ENCODE results near the gene ZDHHC11B. TPM values are rescaled to one million over a fixed set of nuclear protein-coding genes. Genes with fewer than 3 reads are reported as not detected.
"Not testable (repeated sequence)": the region's sequence is repeated elsewhere in the genome, so short reads cannot be mapped to it uniquely, and the experiment has no call there.

ZDHHC11B gene
- total and polyA plus RNA-seq, 2 donors (not counting 1 experiment from before 2014, with no cell fraction given), result under 0.01 TPM; not detected in 1

DNA sequence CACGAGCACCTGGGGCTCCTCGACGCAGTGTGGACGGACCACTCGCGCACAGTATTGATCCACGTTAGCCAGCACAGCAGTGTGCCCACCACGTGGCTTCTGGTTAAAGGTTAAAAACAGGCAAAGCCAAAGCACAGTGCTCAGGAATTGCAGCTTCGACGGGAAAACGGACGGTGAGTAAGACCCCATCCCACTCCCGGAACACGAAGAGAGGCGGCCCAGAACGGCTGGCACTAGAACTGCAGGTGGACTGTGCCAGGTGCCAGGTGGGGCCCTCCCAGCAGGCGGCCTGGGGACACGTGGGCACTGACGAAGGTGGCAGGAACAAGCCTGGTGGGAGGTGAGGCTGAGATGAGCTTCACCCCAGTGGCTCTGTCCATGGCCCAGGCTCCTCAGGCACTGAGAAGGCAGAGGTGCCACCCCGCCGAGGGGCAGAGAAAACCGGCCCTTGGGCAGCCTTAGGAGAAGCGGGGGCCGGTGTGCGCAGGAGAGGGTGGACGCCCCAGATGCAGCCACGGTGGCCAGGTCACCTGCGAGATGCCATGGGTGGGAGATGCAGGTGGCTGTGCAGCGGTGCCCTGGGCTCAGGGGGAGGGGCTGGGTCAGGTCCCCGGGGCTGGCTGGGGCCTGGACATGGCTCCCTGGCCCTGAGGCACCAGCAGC, 96.0 kb downstream of the ZDHHC11B start:
- H3K36me3 ChIP-seq (ENCODE audit: control insufficient read depth, insufficient read depth, low read length); H2AFZ ChIP-seq (ENCODE audit: low read length); H3K27me3 ChIP-seq (ENCODE audit: control insufficient read depth, insufficient read depth, low read length); H3K9me3 ChIP-seq (ENCODE audit: control insufficient read depth, insufficient read depth, low read depth, low read length); H3K27ac ChIP-seq (ENCODE audit: insufficient read depth, low read length); H3K4me3 ChIP-seq (replicated peaks in 1 of 4; ENCODE audit: control extremely low read depth in 1 of 4, insufficient read depth in 1 of 4, low read depth in 3 of 4, low read length in 4 of 4); H3K9ac ChIP-seq (ENCODE audit: insufficient read depth, low read length); H3K79me2 ChIP-seq (ENCODE audit: control insufficient read depth, insufficient read depth, low read length); H3K4me2 ChIP-seq (ENCODE audit: extremely low read depth, insufficient read depth, low read length); H3K4me1 ChIP-seq (ENCODE audit: control insufficient read depth, extremely low read depth, insufficient read depth, low read length); DNase-seq (ENCODE audit: low read depth in 2 of 2); H4K20me1 ChIP-seq (ENCODE audit: control insufficient read depth, extremely low read depth, insufficient read depth, low read length): not testable (repeated sequence)

DNA sequence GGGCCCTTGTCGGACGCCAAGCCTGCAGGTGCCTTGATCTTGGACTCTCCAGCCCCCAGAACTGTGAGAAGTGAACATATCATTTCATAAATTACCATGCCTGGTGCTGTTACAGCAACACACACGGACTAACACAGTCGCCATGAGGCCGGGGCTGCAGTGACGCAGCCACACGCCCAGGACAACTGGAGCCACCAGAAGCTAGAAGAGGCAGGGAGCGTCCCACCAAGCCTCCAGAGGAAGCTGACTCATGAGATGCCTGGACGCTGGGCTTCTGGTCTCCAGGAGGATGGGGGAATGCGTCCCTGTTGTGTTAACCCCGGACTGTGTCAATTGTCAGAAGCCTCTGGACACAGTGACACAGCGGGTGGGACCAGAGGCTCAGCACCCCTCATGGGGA, 97.6 kb downstream of the ZDHHC11B start:
- H3K4me1 ChIP-seq (ENCODE audit: control insufficient read depth, extremely low read depth, insufficient read depth, low read length); H3K4me3 ChIP-seq (replicated peaks in 1 of 4; ENCODE audit: control extremely low read depth in 1 of 4, insufficient read depth in 1 of 4, low read depth in 3 of 4, low read length in 4 of 4); DNase-seq (ENCODE audit: low read depth in 2 of 2); H3K36me3 ChIP-seq (ENCODE audit: control insufficient read depth, insufficient read depth, low read length); H3K27ac ChIP-seq (ENCODE audit: insufficient read depth, low read length); H3K27me3 ChIP-seq (ENCODE audit: control insufficient read depth, insufficient read depth, low read length); H3K9me3 ChIP-seq (ENCODE audit: control insufficient read depth, insufficient read depth, low read depth, low read length); H2AFZ ChIP-seq (ENCODE audit: low read length); H3K4me2 ChIP-seq (ENCODE audit: extremely low read depth, insufficient read depth, low read length); H3K9ac ChIP-seq (ENCODE audit: insufficient read depth, low read length); H3K79me2 ChIP-seq (ENCODE audit: control insufficient read depth, insufficient read depth, low read length); H4K20me1 ChIP-seq (ENCODE audit: control insufficient read depth, extremely low read depth, insufficient read depth, low read length): not testable (repeated sequence)

- H3K79me2 ChIP-seq (ENCODE audit: control insufficient read depth, insufficient read depth, low read length); DNase-seq (ENCODE audit: low read depth in 2 of 2); H3K36me3 ChIP-seq (ENCODE audit: control insufficient read depth, insufficient read depth, low read length); H4K20me1 ChIP-seq (ENCODE audit: control insufficient read depth, extremely low read depth, insufficient read depth, low read length); H3K4me2 ChIP-seq (ENCODE audit: extremely low read depth, insufficient read depth, low read length); H3K27ac ChIP-seq (ENCODE audit: insufficient read depth, low read length); H3K27me3 ChIP-seq (ENCODE audit: control insufficient read depth, insufficient read depth, low read length); H3K9me3 ChIP-seq (ENCODE audit: control insufficient read depth, insufficient read depth, low read depth, low read length); H3K9ac ChIP-seq (ENCODE audit: insufficient read depth, low read length); H3K4me1 ChIP-seq (ENCODE audit: control insufficient read depth, extremely low read depth, insufficient read depth, low read length); H2AFZ ChIP-seq (ENCODE audit: low read length); H3K4me3 ChIP-seq (replicated peaks in 1 of 4; ENCODE audit: control extremely low read depth in 1 of 4, insufficient read depth in 1 of 4, low read depth in 3 of 4, low read length in 4 of 4): not testable (repeated sequence)
Observed at GRCh38 chr5:686172-686523, 98.4 kb downstream of the ZDHHC11B start.

- no peaks in the 10 kb centered on the region for H3K9me3 ChIP-seq (ENCODE audit: control insufficient read depth, insufficient read depth, low read depth, low read length)
- no peak overlapping the region for H2AFZ ChIP-seq (ENCODE audit: low read length)
- no peak overlapping the region for H3K27ac ChIP-seq (ENCODE audit: insufficient read depth, low read length)
- no peaks in the 10 kb centered on the region for H4K20me1 ChIP-seq (ENCODE audit: control insufficient read depth, extremely low read depth, insufficient read depth, low read length)
- no peaks in the 10 kb centered on the region for H3K27me3 ChIP-seq (ENCODE audit: control insufficient read depth, insufficient read depth, low read length)
- H3K9ac ChIP-seq (ENCODE audit: insufficient read depth, low read length), result no peak overlapping the region
- H3K36me3 ChIP-seq (ENCODE audit: control insufficient read depth, insufficient read depth, low read length), result no peaks in the 10 kb centered on the region
- TF ChIP-seq EZH2 (IDR thresholded peaks at IDR 0.05; ENCODE audit: low read length, missing control alignments) (no peak), CTCF (conservative IDR thresholded peaks at IDR 0.05 in 1 of 2, IDR thresholded peaks at IDR 0.05 in 1 of 2; ENCODE audit: low read depth in 1 of 2, low read length in 2 of 2) (no peak)
- H3K4me1 ChIP-seq (ENCODE audit: control insufficient read depth, extremely low read depth, insufficient read depth, low read length), result no peaks in the 10 kb centered on the region
- no peak for DNase-seq (ENCODE audit: low read depth in 2 of 2)
- H3K4me3 ChIP-seq (replicated peaks in 1 of 4; ENCODE audit: control extremely low read depth in 1 of 4, insufficient read depth in 1 of 4, low read depth in 3 of 4, low read length in 4 of 4), result no peak overlapping the region
- no peaks in the 10 kb centered on the region for H3K79me2 ChIP-seq (ENCODE audit: control insufficient read depth, insufficient read depth, low read length)
- no peak overlapping the region for H3K4me2 ChIP-seq (ENCODE audit: extremely low read depth, insufficient read depth, low read length)
Observed at GRCh38 chr5:685262-686171, 99.0 kb downstream of the ZDHHC11B start.
